Measurements from ENCODE around the gene PGBD5. TPM values are rescaled to one million over a fixed set of nuclear protein-coding genes. Genes with fewer than 3 reads are reported as not detected.

PGBD5 gene
- total and polyA plus RNA-seq, 5 donors from 2014 or later = not detected

- no peaks in the 10 kb centered on the region for H3K27me3 ChIP-seq (ENCODE audit: control insufficient read depth, insufficient read depth, low read length)
- DNase-seq = no peak
- Mint-ChIP-seq H3K4me1 (peaks cover 0 to 5% (median 0%) of the 10 kb centered on the region in 4 donors), H3K9me3 (peaks cover 0 to 4% (median 0%) of the 10 kb centered on the region in 7 donors), H3K4me3 (no peak overlapping the region), H3K27me3 (peaks cover 30% of the 10 kb centered on the region), H3K27ac (no peak overlapping the region), H3K36me3 (no peaks in the 10 kb centered on the region)
- H3K9me3 ChIP-seq (ENCODE audit: control insufficient read depth in 2 of 2, low read length in 2 of 2) = no peaks in the 10 kb centered on the region
- no peak for ATAC-seq (ENCODE audit: low read depth in 2 of 2)
- no peaks in the 10 kb centered on the region for H3K36me3 ChIP-seq (ENCODE audit: control insufficient read depth, insufficient read depth, low read length)
- no peak overlapping the region for H3K4me3 ChIP-seq (ENCODE audit: low read depth, low read length)
- H3K27ac ChIP-seq (ENCODE audit: insufficient read depth, low read length, poor library complexity, severe bottlenecking) = no peak overlapping the region
- no peaks in the 10 kb centered on the region for H3K4me1 ChIP-seq (ENCODE audit: control insufficient read depth, insufficient read depth, low read length, poor library complexity, severe bottlenecking)
Measured at GRCh38 chr1:230291731-230292620, 134.2 kb downstream of the PGBD5 start.

- ATAC-seq (ENCODE audit: low read depth in 2 of 2) = no peak
- Mint-ChIP-seq H3K36me3 (no peaks in the 10 kb centered on the region), H3K4me1 (peaks cover 0 to 5% (median 0%) of the 10 kb centered on the region in 4 donors), H3K9me3 (no peaks in the 10 kb centered on the region), H3K27me3 (peaks cover 21% of the 10 kb centered on the region), H3K27ac (no peak overlapping the region), H3K4me3 (no peak overlapping the region)
- Histone ChIP-seq H3K27ac (ENCODE audit: insufficient read depth, low read length, poor library complexity, severe bottlenecking) (no peak overlapping the region), H3K4me1 (ENCODE audit: control insufficient read depth, insufficient read depth, low read length, poor library complexity, severe bottlenecking) (no peaks in the 10 kb centered on the region), H3K9me3 (ENCODE audit: control insufficient read depth in 2 of 2, low read length in 2 of 2) (no peaks in the 10 kb centered on the region), H3K36me3 (ENCODE audit: control insufficient read depth, insufficient read depth, low read length) (no peaks in the 10 kb centered on the region), H3K27me3 (ENCODE audit: control insufficient read depth, insufficient read depth, low read length) (no peaks in the 10 kb centered on the region), H3K4me3 (ENCODE audit: low read depth, low read length) (no peak overlapping the region)
- DNase-seq = no peak
Measured at GRCh38 chr1:230289350-230289644, 136.8 kb downstream of the PGBD5 start.

GRCh38 chr1:230288641-230289349 lies 137.3 kb downstream of the PGBD5 start:
- DNase-seq (no peak), ATAC-seq (ENCODE audit: low read depth in 2 of 2) (no peak)
- no peaks in the 10 kb centered on the region for H3K9me3 Mint-ChIP-seq
- Histone ChIP-seq H3K4me3 (ENCODE audit: low read depth, low read length) (no peak overlapping the region), H3K27me3 (ENCODE audit: control insufficient read depth, insufficient read depth, low read length) (no peaks in the 10 kb centered on the region), H3K36me3 (ENCODE audit: control insufficient read depth, insufficient read depth, low read length) (no peaks in the 10 kb centered on the region), H3K27ac (ENCODE audit: insufficient read depth, low read length, poor library complexity, severe bottlenecking) (no peak overlapping the region), H3K9me3 (ENCODE audit: control insufficient read depth in 2 of 2, low read length in 2 of 2) (no peaks in the 10 kb centered on the region), H3K4me1 (ENCODE audit: control insufficient read depth, insufficient read depth, low read length, poor library complexity, severe bottlenecking) (no peaks in the 10 kb centered on the region)
- H3K27me3 Mint-ChIP-seq = peaks cover 21% of the 10 kb centered on the region
- no peak overlapping the region for H3K4me3 Mint-ChIP-seq
- H3K4me1 Mint-ChIP-seq = peaks cover 0 to 5% (median 0%) of the 10 kb centered on the region in 4 donors
- H3K36me3 Mint-ChIP-seq = no peaks in the 10 kb centered on the region
- no peak overlapping the region for H3K27ac Mint-ChIP-seq

- Histone ChIP-seq H3K27ac (ENCODE audit: insufficient read depth, low read length, poor library complexity, severe bottlenecking) (no peak overlapping the region), H3K27me3 (ENCODE audit: control insufficient read depth, insufficient read depth, low read length) (no peaks in the 10 kb centered on the region), H3K4me1 (ENCODE audit: control insufficient read depth, insufficient read depth, low read length, poor library complexity, severe bottlenecking) (no peaks in the 10 kb centered on the region), H3K36me3 (ENCODE audit: control insufficient read depth, insufficient read depth, low read length) (no peaks in the 10 kb centered on the region), H3K4me3 (ENCODE audit: low read depth, low read length) (no peak overlapping the region), H3K9me3 (ENCODE audit: control insufficient read depth in 2 of 2, low read length in 2 of 2) (no peaks in the 10 kb centered on the region)
- Mint-ChIP-seq H3K36me3 (no peaks in the 10 kb centered on the region), H3K27me3 (peaks cover 16% of the 10 kb centered on the region), H3K4me3 (no peak overlapping the region), H3K27ac (no peak overlapping the region), H3K4me1 (peaks cover 0 to 5% (median 0%) of the 10 kb centered on the region in 4 donors), H3K9me3 (no peaks in the 10 kb centered on the region)
- ATAC-seq (ENCODE audit: low read depth in 2 of 2) = no peak
- no peak for DNase-seq
Measured at GRCh38 chr1:230287674-230288315, 138.3 kb downstream of the PGBD5 start.

GRCh38 chr1:230286890-230287269 lies 139.3 kb downstream of the PGBD5 start:
- Histone ChIP-seq H3K9me3 (ENCODE audit: control insufficient read depth in 2 of 2, low read length in 2 of 2) (no peaks in the 10 kb centered on the region), H3K36me3 (ENCODE audit: control insufficient read depth, insufficient read depth, low read length) (no peaks in the 10 kb centered on the region), H3K4me3 (ENCODE audit: low read depth, low read length) (no peak overlapping the region), H3K27me3 (ENCODE audit: control insufficient read depth, insufficient read depth, low read length) (no peaks in the 10 kb centered on the region), H3K27ac (ENCODE audit: insufficient read depth, low read length, poor library complexity, severe bottlenecking) (no peak overlapping the region), H3K4me1 (ENCODE audit: control insufficient read depth, insufficient read depth, low read length, poor library complexity, severe bottlenecking) (peaks cover 6% of the 10 kb centered on the region)
- Mint-ChIP-seq H3K27me3 (peaks cover 13% of the 10 kb centered on the region), H3K9me3 (no peaks in the 10 kb centered on the region), H3K36me3 (no peaks in the 10 kb centered on the region), H3K4me1 (peaks cover 0 to 8% (median 2%) of the 10 kb centered on the region in 4 donors), H3K4me3 (no peak overlapping the region), H3K27ac (no peak overlapping the region)
- ATAC-seq (ENCODE audit: low read depth in 2 of 2) = no peak
- no peak for DNase-seq

GRCh38 chr1:230286166-230286889 lies 139.8 kb downstream of the PGBD5 start:
- peaks cover 6% of the 10 kb centered on the region for H3K4me1 ChIP-seq (ENCODE audit: control insufficient read depth, insufficient read depth, low read length, poor library complexity, severe bottlenecking)
- H3K27ac ChIP-seq (ENCODE audit: insufficient read depth, low read length, poor library complexity, severe bottlenecking) = no peak overlapping the region
- H3K36me3 ChIP-seq (ENCODE audit: control insufficient read depth, insufficient read depth, low read length) = no peaks in the 10 kb centered on the region
- Mint-ChIP-seq H3K27me3 (peaks cover 8% of the 10 kb centered on the region), H3K36me3 (no peaks in the 10 kb centered on the region), H3K27ac (peak overlapping the region in 1 of 3 donors; percentile 14), H3K4me3 (no peak overlapping the region), H3K4me1 (peaks cover 0 to 10% (median 3%) of the 10 kb centered on the region in 4 donors), H3K9me3 (no peaks in the 10 kb centered on the region)
- no peaks in the 10 kb centered on the region for H3K27me3 ChIP-seq (ENCODE audit: control insufficient read depth, insufficient read depth, low read length)
- no peaks in the 10 kb centered on the region for H3K9me3 ChIP-seq (ENCODE audit: control insufficient read depth in 2 of 2, low read length in 2 of 2)
- H3K4me3 ChIP-seq (ENCODE audit: low read depth, low read length) = no peak overlapping the region
- no peak for DNase-seq
- no peak for ATAC-seq (ENCODE audit: low read depth in 2 of 2)

- Histone ChIP-seq H3K4me1 (ENCODE audit: control insufficient read depth, insufficient read depth, low read length, poor library complexity, severe bottlenecking) (peaks cover 6% of the 10 kb centered on the region), H3K27ac (ENCODE audit: insufficient read depth, low read length, poor library complexity, severe bottlenecking) (no peak overlapping the region), H3K27me3 (ENCODE audit: control insufficient read depth, insufficient read depth, low read length) (no peaks in the 10 kb centered on the region), H3K36me3 (ENCODE audit: control insufficient read depth, insufficient read depth, low read length) (peaks cover under 1% of the 10 kb centered on the region), H3K4me3 (ENCODE audit: low read depth, low read length) (no peak overlapping the region), H3K9me3 (ENCODE audit: control insufficient read depth in 2 of 2, low read length in 2 of 2) (no peaks in the 10 kb centered on the region)
- Mint-ChIP-seq H3K4me3 (no peak overlapping the region), H3K9me3 (no peaks in the 10 kb centered on the region), H3K27me3 (peaks cover 7% of the 10 kb centered on the region), H3K36me3 (no peaks in the 10 kb centered on the region), H3K27ac (no peak overlapping the region), H3K4me1 (peaks cover 0 to 12% (median 3%) of the 10 kb centered on the region in 4 donors)
- no peak for ATAC-seq (ENCODE audit: low read depth in 2 of 2)
- no peak for DNase-seq
Measured at GRCh38 chr1:230285351-230285750, 140.8 kb downstream of the PGBD5 start.
